Coronary artery (tissue), 2 donors: ENCODE measurements around the gene MIGA2.
"Not testable (repeated sequence)": the region's sequence is repeated elsewhere in the genome, so short reads cannot be mapped to it uniquely, and the experiment has no call there.

ENCODE experiments used
- DNase-seq: peaks from one replicate; pipeline ENCODE4 v3.0.0-alpha.2; 2017; ENCODE audit warnings: low spot score
- H3K27ac ChIP-seq, 2 donors: fragments of 200-600 bp; sonication (generic); one replicate each; pipeline ENCODE4 v1.5.1; 2016 to 2019
- H3K4me3 ChIP-seq: fragments of 200-600 bp; sonication (generic); 2 replicates; pipeline ENCODE4 v1.5.1; 2016; ENCODE audit warnings: mild to moderate bottlenecking, moderate library complexity
- TF ChIP-seq, protein P1 (sequence below): fragments of 200-600 bp; sonication (generic); IDR thresholded peaks from one replicate; pipeline ENCODE4 v1.5.1; 2019; ENCODE audit warnings: antibody characterized with exemption

MIGA2 gene

DNA sequence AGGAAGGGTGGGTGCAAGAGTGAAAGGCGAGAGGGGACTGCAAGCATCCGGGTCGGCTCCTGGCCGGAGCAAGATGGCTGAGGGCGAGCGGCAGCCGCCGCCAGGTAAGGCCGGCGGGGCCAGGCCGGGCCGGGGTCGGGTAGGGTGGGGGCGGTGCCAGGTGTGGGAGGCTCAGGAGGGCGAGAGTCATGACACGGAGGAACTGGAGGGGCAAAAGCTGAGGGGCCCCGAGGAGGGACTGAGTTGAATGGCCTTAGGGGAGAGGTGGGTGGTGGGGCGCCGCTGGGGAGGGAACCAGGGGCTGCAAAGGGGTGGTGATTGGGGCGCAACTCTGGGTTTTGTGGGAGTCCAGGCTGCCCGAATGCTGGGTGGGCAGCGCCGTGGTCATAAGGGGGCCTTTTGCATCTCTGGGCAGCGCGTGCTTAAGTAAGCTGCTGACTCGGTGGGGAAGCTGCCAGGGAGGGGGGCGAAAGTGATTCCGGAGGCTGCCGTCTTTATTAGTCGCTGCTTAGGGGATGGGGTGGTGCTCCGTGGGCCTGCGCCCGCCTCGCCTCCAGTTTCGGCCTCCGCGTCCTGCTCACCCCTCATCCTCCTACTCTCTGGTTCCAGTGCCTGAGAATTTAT is 75.2 kb downstream of the MIGA2 start:
- Histone ChIP-seq H3K27ac (peak overlapping the region; percentile 88 to 91), H3K4me3 (peak overlapping the region; percentile 99)
- DNase-seq: no peak
- TF ChIP-seq, protein P1, sequence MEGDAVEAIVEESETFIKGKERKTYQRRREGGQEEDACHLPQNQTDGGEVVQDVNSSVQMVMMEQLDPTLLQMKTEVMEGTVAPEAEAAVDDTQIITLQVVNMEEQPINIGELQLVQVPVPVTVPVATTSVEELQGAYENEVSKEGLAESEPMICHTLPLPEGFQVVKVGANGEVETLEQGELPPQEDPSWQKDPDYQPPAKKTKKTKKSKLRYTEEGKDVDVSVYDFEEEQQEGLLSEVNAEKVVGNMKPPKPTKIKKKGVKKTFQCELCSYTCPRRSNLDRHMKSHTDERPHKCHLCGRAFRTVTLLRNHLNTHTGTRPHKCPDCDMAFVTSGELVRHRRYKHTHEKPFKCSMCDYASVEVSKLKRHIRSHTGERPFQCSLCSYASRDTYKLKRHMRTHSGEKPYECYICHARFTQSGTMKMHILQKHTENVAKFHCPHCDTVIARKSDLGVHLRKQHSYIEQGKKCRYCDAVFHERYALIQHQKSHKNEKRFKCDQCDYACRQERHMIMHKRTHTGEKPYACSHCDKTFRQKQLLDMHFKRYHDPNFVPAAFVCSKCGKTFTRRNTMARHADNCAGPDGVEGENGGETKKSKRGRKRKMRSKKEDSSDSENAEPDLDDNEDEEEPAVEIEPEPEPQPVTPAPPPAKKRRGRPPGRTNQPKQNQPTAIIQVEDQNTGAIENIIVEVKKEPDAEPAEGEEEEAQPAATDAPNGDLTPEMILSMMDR: no peak

DNA sequence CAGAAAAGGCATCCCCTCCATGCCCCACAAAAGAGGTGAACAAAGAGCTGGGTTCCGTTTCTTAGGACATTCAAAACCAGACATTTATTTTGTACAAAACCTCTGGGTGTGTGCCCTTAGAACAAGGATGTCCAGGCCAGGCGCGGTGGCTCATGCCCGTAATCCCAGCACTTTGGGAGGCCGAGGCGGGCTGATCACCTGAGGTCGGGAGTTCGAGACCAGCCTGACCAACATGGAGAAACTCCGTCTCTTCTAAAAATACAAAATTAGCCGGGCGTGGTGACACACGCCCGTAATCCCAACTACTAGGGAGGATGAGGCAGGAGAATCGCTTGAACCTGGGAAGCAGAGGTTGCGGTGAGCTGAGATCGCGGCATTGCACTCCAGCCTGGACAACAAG is 76.1 kb downstream of the MIGA2 start:
- peak overlapping the region; percentile 99 for H3K4me3 ChIP-seq
- H3K27ac ChIP-seq, DNase-seq: not testable (repeated sequence)

DNA sequence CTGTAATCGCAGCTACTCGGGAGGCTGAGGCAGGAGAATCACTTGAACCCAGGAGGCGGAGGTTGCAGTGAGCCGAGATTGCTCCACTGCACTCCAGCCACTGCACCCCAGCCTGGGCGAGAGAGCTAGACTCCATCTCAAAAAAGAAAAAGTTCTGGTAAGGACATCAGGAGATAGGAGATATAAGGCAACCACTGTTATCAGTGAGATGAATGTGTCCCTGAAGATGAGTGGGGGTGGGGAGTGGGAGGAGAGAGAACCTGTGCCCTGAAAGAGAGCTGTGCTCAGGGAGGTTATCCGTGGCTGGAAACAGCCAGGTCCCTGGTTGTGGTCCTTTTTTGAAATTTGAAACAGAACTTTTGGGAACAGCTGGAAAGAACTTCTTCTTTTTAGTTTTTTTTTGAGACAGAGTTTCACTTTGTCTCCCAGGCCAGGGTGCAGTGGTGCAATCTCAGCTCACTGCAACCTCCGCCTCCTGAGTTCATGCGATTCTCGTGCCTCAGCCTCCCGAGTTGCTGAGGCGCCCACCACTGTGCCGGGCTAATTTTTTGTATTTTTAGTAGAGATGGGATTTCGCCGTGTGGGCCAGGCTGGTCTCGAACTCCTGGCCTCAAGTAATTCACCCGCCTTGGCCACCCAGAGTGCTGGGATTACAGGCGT is 77.3 kb downstream of the MIGA2 start:
- TF ChIP-seq, protein P1: no peak
- Histone ChIP-seq H3K4me3 (no peak overlapping the region), H3K27ac (peak overlapping the region in 1 of 2 donors; percentile 17)
- DNase-seq: no peak

DNA sequence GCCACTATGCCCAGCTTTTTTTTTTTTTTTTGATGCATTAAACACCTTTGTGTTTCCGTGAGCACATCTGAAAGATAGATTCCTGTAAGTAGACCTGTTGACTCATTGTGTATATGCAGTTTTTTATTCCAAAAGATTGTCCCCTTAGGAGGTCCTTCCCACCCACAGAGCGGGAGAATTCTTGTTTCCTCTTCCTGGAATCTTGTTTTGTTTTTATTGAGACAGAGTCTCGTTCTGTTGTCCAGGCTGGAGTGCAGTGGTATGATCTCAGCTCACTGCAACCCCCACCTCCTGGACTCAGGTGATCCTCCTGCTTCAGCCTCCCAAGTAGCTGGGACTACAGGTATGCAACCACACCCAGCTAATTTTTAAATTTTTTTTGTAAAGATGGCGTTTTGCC is 82.4 kb downstream of the MIGA2 start:
- TF ChIP-seq, protein P1: no peak
- DNase-seq: no peak
- no peak overlapping the region for H3K27ac ChIP-seq
- H3K4me3 ChIP-seq: no peak overlapping the region

DNA sequence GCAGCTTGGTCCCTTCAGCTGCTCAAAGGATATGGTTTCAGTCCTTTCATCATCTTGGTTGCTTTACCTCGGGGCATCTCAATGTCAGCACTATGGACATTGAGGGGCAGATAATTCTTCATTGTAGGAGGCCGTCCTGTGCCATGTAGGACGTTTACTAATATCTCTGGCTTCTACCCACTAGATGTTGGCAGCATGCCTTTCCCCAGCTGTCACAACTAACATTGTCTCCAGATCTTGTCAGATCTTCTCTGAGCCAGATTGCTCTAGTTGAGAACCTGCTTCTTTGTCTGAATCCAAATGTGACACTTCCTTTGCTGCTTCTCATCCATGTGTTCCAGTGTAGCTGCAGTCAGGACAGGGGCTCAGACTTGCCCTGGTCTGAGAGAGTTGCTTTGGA is 85.1 kb downstream of the MIGA2 start:
- Histone ChIP-seq H3K27ac (no peak overlapping the region), H3K4me3 (no peak overlapping the region)
- TF ChIP-seq, protein P1: no peak
- no peak for DNase-seq
